GM18519 (cell line): ENCODE data around the gene FBXL13.
"Not testable (repeated sequence)": the region's sequence is repeated elsewhere in the genome, so short reads cannot be mapped to it uniquely, and the experiment has no call there.

Experiments used
- ATAC-seq: cut with Tn5 transposase; IDR thresholded peaks from one replicate; pipeline ENCODE4 v1.9.1; 2021; ENCODE audit warnings: mild to moderate bottlenecking, moderate library complexity; ENCODE audit not compliant: unreplicated experiment, low FRiP score

Gene FBXL13

DNA sequence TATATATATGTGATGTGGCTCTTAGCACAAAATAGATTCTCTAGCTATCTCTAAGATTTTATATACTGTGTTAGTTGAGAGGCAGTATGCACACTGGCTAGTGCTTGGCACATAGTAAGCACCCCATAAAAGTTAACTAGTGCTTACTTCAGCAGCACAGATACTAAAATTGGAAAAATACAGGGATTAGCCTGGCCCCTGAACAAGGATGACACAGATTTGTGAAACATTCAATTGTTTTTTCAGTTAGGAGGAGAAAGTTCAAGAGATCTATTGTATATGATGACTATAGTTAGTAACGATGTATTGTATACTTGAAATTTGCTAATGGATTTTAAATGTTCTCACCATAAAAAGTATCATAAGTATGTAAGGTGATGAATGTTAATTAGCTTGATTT, 240.1 kb downstream of the FBXL13 start:
- no peak for ATAC-seq

GRCh38 chr7:102833343-102833742, 241.3 kb downstream of the FBXL13 start:
- no peak for ATAC-seq

GRCh38 chr7:102832674-102833073, 241.9 kb downstream of the FBXL13 start:
- no peak for ATAC-seq

GRCh38 chr7:102830197-102830596, 244.4 kb downstream of the FBXL13 start:
- ATAC-seq = no peak

- no peak for ATAC-seq
Measured at GRCh38 chr7:102829075-102829474, 245.5 kb downstream of the FBXL13 start.

DNA sequence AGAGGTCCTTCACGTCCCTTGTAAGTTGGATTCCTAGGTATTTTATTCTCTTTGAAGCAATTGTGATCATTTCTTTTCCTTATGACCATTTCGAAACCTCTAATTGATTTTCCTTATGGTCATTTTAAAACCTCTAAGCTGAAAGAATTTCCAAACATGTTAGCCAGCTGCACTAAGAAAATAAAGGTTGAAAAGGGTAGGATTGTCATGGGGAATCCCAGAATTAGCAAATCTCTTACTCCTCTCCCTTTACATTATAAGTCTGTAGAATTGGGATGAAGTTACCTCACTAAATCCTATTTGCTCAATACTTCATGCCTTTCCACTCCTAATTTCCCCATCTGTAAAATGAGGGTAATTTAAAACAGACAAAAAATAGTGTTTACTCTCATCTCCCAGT, 246.3 kb downstream of the FBXL13 start:
- no peak for ATAC-seq

- no peak for ATAC-seq
Measured at GRCh38 chr7:102823390-102824119, 251.0 kb downstream of the FBXL13 start.

DNA sequence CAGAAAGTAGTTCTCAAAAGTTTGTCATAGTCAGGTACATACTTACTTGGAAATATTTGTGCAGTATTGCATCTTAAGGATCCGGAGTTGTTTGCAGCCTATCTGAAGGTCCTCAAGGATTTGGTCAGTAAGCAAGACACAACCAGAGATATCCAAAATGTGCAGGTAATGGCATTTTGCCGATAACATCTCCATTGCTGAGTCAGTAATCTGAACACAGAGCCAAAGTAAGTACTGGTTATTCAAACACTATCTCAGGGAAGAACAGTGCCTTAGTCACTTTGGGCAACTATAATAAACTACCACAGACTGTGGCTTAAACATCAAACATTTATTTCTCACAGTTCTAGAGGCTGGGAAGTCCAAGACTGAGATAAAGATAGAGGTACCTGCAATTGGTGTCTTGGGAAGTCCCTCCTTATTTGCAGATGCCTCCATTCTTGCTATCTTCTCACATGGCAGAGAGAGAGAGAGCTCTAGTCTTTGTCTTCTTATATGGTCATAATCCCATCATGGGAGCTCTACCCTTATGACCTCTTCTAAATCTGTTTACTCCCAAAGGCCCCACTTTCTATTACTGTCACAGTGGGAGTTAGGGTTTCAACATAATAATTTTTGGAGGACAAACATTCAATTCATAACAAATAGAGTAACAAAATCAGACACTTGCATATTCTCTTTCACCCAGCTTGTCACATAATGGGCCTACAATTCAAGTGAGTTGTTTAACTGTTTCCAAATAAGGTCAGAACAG, 252.4 kb downstream of the FBXL13 start:
- ATAC-seq = no peak

DNA sequence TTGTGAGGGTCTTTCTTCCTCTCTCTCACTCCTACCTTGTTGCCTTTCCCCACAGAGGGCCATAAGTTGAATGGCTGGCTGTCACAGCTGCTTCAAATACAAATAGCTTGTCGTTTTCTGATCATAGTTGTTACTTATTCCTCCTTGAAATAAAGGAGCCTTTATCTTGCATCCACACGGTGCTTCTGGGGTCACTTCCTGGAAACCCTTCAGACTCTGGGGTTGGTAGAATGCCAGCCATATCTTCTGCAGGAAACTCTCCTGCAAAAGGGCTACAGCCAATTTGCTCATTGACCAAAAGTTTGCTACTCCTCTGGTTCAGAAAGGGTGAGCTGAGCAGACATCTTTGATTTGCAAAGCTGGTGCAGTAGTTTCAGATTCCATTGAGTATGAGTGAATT, 255.4 kb downstream of the FBXL13 start:
- ATAC-seq = no peak

- no peak for ATAC-seq
Measured at GRCh38 chr7:102817616-102818573, 256.7 kb downstream of the FBXL13 start.

- no peak for ATAC-seq
Measured at GRCh38 chr7:102814025-102814471, 260.5 kb downstream of the FBXL13 start.

DNA sequence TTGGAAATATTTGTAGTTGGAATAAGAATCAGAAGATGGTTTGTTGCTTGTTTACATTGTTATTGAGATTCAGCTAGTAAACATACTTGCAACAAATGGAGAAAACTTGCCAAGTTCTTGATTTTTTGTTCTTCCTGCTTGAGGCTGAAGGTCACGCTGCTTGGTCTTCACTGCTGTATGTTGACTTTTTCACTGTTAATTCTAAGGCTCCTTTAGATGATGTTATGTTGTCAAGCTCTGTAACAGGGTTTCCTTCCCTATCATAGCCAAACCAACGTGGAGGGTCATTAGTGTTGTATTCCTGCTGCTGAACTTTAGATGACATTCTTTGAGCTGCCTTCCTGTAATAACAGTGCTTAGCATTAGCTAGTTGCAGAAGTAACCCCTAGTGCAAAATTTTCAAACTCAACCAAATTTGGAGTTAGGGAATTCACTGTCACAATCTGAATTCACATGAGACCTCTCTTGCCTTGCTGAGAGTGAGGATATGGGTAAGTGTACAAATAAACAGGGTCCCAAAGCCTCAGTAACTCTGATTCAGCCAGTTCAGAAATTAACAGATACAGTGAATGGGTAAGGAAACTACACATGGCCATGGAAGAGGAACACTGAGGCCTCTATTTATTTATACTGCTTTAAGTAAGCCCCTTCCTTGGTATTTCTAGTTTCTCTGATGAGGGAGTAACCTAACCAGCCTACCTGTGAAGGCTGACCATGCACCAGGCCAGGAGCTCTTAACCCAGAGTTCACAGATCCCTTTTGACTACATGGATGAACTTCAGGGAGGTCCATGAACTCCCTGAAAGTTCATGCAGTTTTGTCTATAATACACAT, 261.2 kb downstream of the FBXL13 start:
- ATAC-seq = no peak

- ATAC-seq = no peak
Measured at GRCh38 chr7:102811942-102812678, 262.5 kb downstream of the FBXL13 start.

- no peak for ATAC-seq
Measured at GRCh38 chr7:102810916-102811315, 263.7 kb downstream of the FBXL13 start.

DNA sequence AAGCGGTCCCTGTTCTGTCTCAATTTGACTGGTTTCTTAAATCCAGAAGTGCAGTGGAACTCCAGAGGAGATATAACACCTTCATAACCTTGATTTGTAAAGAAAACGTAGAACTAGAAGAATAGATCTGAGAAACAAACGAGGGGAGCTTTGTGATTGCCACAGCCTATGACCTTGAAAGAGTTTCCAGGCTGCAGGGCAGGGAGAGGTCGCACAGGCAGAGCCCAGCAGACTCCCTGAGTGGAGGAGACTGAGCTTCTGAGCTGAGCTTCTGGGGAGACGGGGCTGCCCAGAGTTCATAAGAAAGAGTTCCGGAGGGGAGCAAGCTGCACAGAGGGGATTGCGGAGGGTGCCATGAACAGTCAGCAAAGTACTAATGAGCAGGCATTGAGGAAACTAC, 268.0 kb downstream of the FBXL13 start:
- no peak for ATAC-seq

DNA sequence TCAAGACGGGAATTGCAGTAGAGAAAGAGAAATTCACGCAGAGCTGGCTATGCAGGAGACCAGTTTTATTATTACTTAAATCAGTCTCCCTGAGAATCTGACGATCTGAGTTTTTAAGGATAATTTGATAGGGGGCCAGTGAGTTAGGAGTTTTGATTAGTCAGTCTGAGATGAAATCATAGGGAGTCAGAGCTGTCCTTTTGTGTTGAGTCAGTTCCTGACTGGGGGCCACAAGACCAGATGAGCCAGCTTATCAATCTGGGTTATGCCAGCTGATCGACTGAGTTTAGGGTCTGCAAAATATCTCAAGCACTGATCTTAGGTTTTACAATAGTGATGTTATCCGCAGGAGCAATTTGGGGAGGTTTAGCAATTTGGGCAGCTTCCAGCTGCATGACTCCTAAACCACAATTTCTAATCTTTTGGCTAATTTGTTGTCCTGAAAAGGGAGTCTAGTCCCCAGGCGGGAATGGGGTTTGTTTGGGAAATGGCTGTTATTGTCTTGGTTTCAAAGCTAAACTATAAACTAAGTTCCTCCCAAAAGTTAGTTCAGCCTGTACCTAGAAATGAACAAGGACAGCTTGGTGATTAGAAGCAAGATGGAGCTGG, 278.5 kb downstream of the FBXL13 start:
- not testable (repeated sequence) for ATAC-seq

DNA sequence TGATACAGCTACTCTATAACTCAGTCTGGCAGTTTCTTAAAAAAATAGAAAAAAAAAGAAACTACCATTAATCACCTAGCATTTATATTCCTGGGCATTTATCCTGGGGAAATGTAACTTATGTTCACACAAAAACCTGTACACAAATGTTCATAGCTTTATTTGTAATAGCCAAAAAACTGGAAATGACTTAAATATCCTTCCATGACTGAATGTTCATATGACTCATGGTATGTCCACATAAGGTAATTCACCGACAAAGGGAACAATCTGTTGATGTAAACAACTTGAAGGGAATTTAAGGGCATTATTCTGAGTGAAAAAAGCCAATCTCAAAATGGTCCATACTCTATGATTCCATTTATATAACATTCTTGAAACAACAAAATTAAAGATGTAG, 280.0 kb downstream of the FBXL13 start:
- ATAC-seq = not testable (repeated sequence)

- ATAC-seq = not testable (repeated sequence)
Measured at GRCh38 chr7:102791831-102792230, 282.8 kb downstream of the FBXL13 start.

DNA sequence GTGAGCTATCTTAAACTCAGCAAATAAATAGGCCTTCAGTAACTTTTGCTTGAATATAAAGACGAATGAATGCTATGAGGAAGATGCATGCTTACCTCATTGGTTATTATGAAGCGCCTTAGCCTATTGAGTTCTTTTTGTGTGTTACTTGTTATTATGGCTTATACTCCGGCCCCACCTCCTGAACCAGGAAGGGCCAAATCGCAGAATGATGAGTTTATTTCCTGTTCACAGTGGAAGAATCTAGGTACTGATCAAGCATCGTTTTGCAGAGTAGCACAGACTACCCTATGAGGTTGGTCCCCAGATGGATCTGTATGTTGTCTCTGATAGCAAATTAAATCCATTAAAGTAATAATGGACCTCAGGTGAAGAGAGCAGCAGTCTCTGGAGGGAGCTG, 283.2 kb downstream of the FBXL13 start:
- ATAC-seq = not testable (repeated sequence)
